ENCODE measurements around the gene TRMT112. TPM values are rescaled to one million over a fixed set of nuclear protein-coding genes. Genes with fewer than 3 reads are reported as not detected.

The TRMT112 gene
- total and polyA plus RNA-seq, 2 donors from 2014 or later = 172 to 291 TPM

GRCh38 chr11:64291752-64292459 is 25.5 kb downstream of the TRMT112 start:
- FAIRE-seq = no peak
- TF ChIP-seq, protein P1, sequence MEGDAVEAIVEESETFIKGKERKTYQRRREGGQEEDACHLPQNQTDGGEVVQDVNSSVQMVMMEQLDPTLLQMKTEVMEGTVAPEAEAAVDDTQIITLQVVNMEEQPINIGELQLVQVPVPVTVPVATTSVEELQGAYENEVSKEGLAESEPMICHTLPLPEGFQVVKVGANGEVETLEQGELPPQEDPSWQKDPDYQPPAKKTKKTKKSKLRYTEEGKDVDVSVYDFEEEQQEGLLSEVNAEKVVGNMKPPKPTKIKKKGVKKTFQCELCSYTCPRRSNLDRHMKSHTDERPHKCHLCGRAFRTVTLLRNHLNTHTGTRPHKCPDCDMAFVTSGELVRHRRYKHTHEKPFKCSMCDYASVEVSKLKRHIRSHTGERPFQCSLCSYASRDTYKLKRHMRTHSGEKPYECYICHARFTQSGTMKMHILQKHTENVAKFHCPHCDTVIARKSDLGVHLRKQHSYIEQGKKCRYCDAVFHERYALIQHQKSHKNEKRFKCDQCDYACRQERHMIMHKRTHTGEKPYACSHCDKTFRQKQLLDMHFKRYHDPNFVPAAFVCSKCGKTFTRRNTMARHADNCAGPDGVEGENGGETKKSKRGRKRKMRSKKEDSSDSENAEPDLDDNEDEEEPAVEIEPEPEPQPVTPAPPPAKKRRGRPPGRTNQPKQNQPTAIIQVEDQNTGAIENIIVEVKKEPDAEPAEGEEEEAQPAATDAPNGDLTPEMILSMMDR (IDR thresholded peaks at IDR 0.05; ENCODE audit: borderline replicate concordance, extremely low read depth, insufficient read depth) = no peak
- Histone ChIP-seq H3K9me3 (ENCODE audit: control insufficient read depth in 2 of 3, insufficient read depth in 1 of 3, low read length in 3 of 3) (no peaks in the 10 kb centered on the region), H3K4me1 (ENCODE audit: control insufficient read depth in 2 of 3, insufficient read depth in 2 of 3, low read depth in 1 of 3, low read length in 3 of 3) (peaks cover 0 to 3% (median 0%) of the 10 kb centered on the region in 3 donors), H3K9ac (ENCODE audit: low read length in 3 of 3) (no peak overlapping the region), H3K36me3 (ENCODE audit: control insufficient read depth in 2 of 3, insufficient read depth in 3 of 3, low read length in 3 of 3) (no peaks in the 10 kb centered on the region), H3K4me3 (ENCODE audit: low read length in 3 of 3) (no peak overlapping the region), H3K27me3 (ENCODE audit: control insufficient read depth, insufficient read depth, low read length) (peaks cover 34% of the 10 kb centered on the region), H3K27ac (ENCODE audit: low read depth in 2 of 2, low read length in 2 of 2) (no peak overlapping the region)
- intact Hi-C loops (cut with DNase I) = no loop called here
- peak in 1 of 5 donors; percentile 49 for DNase-seq

DNA sequence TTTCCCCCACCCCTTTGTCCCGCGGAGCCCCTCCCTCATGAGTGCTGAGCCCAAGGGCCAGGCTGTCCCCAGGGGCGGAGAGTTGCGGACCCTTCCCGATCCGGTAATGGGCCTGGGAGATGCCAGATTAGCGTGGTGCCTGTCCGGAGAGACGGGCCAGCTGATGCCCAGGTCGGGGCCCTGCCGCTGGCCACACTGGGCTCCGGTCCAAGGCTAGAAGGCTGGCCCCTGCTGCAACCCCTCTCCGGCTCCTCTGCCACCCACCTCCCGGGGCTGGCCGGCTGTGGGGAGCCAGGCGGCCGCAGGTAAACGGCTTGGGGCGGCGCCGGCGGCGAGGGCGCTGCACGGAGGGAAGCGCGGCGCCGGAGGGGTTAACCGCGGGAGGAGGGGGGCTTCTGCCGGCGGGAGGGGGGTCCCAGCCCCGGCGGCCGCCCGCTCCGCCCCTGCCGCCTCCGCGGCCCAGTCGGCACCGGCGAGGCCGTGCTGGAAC is 26.1 kb downstream of the TRMT112 start, which contains the start of gene KCNK4:
Gene KCNK4 (plus strand): TSS at position 41 of the 490 bp plus-strand sequence. CDS start 1,717 bp downstream, outside the sequence.
- FAIRE-seq (no peak), DNase-seq (peak in 2 of 5 donors; percentile 62 to 77)
- no peaks in the 10 kb centered on the region for H3K9me3 ChIP-seq (ENCODE audit: control insufficient read depth in 2 of 3, insufficient read depth in 1 of 3, low read length in 3 of 3)

GRCh38 chr11:64290352-64291261 is 26.8 kb downstream of the TRMT112 start:
- Histone ChIP-seq H3K27ac (ENCODE audit: low read depth in 2 of 2, low read length in 2 of 2) (no peak overlapping the region), H3K9me3 (ENCODE audit: control insufficient read depth in 2 of 3, insufficient read depth in 1 of 3, low read length in 3 of 3) (no peaks in the 10 kb centered on the region), H3K4me3 (ENCODE audit: low read length in 3 of 3) (no peak overlapping the region), H3K4me1 (ENCODE audit: control insufficient read depth in 2 of 3, insufficient read depth in 2 of 3, low read depth in 1 of 3, low read length in 3 of 3) (peaks cover 0 to 11% (median 0%) of the 10 kb centered on the region in 3 donors), H3K9ac (ENCODE audit: low read length in 3 of 3) (no peak overlapping the region), H3K27me3 (ENCODE audit: control insufficient read depth, insufficient read depth, low read length) (peaks cover 23% of the 10 kb centered on the region), H3K36me3 (ENCODE audit: control insufficient read depth in 2 of 3, insufficient read depth in 3 of 3, low read length in 3 of 3) (no peaks in the 10 kb centered on the region)
- no peak for FAIRE-seq
- intact Hi-C loops (cut with DNase I) = no loop called here
- DNase-seq = peak in 2 of 5 donors; percentile 45 to 64
- TF ChIP-seq, protein P1 (IDR thresholded peaks at IDR 0.05; ENCODE audit: borderline replicate concordance, extremely low read depth, insufficient read depth) = no peak

More for the DNA sequence above, 26.1 kb downstream of the TRMT112 start, which contains the start of gene KCNK4:
- Histone ChIP-seq H3K27me3 (ENCODE audit: control insufficient read depth, insufficient read depth, low read length) (peaks cover 29% of the 10 kb centered on the region), H3K36me3 (ENCODE audit: control insufficient read depth in 2 of 3, insufficient read depth in 3 of 3, low read length in 3 of 3) (no peaks in the 10 kb centered on the region), H3K9ac (ENCODE audit: low read length in 3 of 3) (no peak within 1 kb of the TSS), H3K4me3 (ENCODE audit: low read length in 3 of 3) (no peak within 1 kb of the TSS), H3K27ac (ENCODE audit: low read depth in 2 of 2, low read length in 2 of 2) (no peak within 1 kb of the TSS), H3K4me1 (ENCODE audit: control insufficient read depth in 2 of 3, insufficient read depth in 2 of 3, low read depth in 1 of 3, low read length in 3 of 3) (peaks cover 0 to 6% (median 0%) of the 10 kb centered on the region in 3 donors)
- intact Hi-C loops (cut with DNase I) = no loop called here
- TF ChIP-seq, protein P1 (IDR thresholded peaks at IDR 0.05; ENCODE audit: borderline replicate concordance, extremely low read depth, insufficient read depth) = no peak

Measured in kidney (tissue), 14 donors.